Right hindlimb (tissue), 1 donor: ENCODE results near the gene ATF7IP2.
"Not testable (repeated sequence)": the region's sequence is repeated elsewhere in the genome, so short reads cannot be mapped to it uniquely, and the experiment has no call there.

Experiments
- DNase-seq: peaks from one replicate; pipeline ENCODE4 v3.0.0-alpha.2; 2018

ATF7IP2 gene

GRCh38 chr16:10385725-10386516, at the start of gene ATF7IP2:
Gene ATF7IP2 (plus strand): TSS chr16:10386061. CDS start chr16:10430621, 44,560 bp downstream.
- peak; percentile 93 for DNase-seq

GRCh38 chr16:10338426-10338825, 47.4 kb upstream of the ATF7IP2 start:
- DNase-seq = peak; percentile 38

GRCh38 chr16:10339777-10340732, 45.8 kb upstream of the ATF7IP2 start:
- DNase-seq = no peak

GRCh38 chr16:10343124-10343760, 42.6 kb upstream of the ATF7IP2 start:
- no peak for DNase-seq

GRCh38 chr16:10344699-10345098, 41.2 kb upstream of the ATF7IP2 start:
- DNase-seq = not testable (repeated sequence)

- DNase-seq = no peak
Measured at GRCh38 chr16:10345629-10346028, 40.2 kb upstream of the ATF7IP2 start.

- no peak for DNase-seq
Measured at GRCh38 chr16:10349851-10350250, 36.0 kb upstream of the ATF7IP2 start.

- DNase-seq = no peak
Measured at GRCh38 chr16:10352262-10352661, 33.6 kb upstream of the ATF7IP2 start.

- DNase-seq = no peak
Measured at GRCh38 chr16:10355589-10355988, 30.3 kb upstream of the ATF7IP2 start.

- DNase-seq = no peak
Measured at GRCh38 chr16:10356870-10357842, 28.7 kb upstream of the ATF7IP2 start.

GRCh38 chr16:10361747-10362076, 24.1 kb upstream of the ATF7IP2 start:
- not testable (repeated sequence) for DNase-seq

GRCh38 chr16:10362077-10362863, 23.6 kb upstream of the ATF7IP2 start:
- no peak for DNase-seq

- DNase-seq = not testable (repeated sequence)
Measured at GRCh38 chr16:10362864-10363197, 23.0 kb upstream of the ATF7IP2 start.

GRCh38 chr16:10366619-10367018, 19.2 kb upstream of the ATF7IP2 start:
- not testable (repeated sequence) for DNase-seq

GRCh38 chr16:10367616-10368188, 18.2 kb upstream of the ATF7IP2 start:
- DNase-seq = no peak

- no peak for DNase-seq
Measured at GRCh38 chr16:10368969-10369551, 16.8 kb upstream of the ATF7IP2 start.

GRCh38 chr16:10370096-10370726, 15.7 kb upstream of the ATF7IP2 start:
- DNase-seq = no peak

- no peak for DNase-seq
Measured at GRCh38 chr16:10371592-10371991, 14.3 kb upstream of the ATF7IP2 start.

- DNase-seq = no peak
Measured at GRCh38 chr16:10373556-10373955, 12.3 kb upstream of the ATF7IP2 start.

GRCh38 chr16:10376229-10376628, 9.6 kb upstream of the ATF7IP2 start:
- DNase-seq = no peak
